Measurements from ENCODE around the gene GPR161.

GPR161 gene

DNA sequence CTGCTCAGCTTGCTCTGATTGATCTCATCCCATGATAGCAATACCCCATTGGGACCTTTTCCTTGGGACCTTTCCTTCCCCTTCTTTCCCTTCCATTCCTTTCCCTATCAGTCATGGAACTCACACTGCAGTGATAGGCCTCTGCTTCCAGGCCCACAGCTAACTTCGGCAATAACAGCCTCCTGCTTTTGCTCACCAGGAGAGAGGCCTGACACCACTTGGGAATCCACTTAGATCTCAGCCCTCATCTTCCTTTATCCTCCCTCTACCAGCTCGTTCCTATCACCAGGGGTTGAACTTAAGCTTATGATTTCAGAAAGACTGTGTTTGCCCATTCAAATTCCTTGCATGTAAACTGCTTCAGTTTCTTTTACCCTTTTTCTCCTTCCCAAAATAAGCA, 31.1 kb upstream of the GPR161 start:
- H3K79me2 ChIP-seq = no peaks in the 10 kb centered on the region
- no peaks in the 10 kb centered on the region for H3K9me3 ChIP-seq (ENCODE audit: control insufficient read depth, low read length)
- H3K36me3 ChIP-seq (ENCODE audit: control insufficient read depth, insufficient read depth, low read length) = no peaks in the 10 kb centered on the region
- H3K27ac ChIP-seq = no peak overlapping the region
- no peaks in the 10 kb centered on the region for H3K4me1 ChIP-seq
- no peaks in the 10 kb centered on the region for H3K27me3 ChIP-seq (ENCODE audit: control insufficient read depth, insufficient read depth, low read length)
- H3K4me2 ChIP-seq (ENCODE audit: low read length) = no peak overlapping the region
- no peak overlapping the region for H3K4me3 ChIP-seq (ENCODE audit: low read depth, low read length)
- no peak overlapping the region for H3K9ac ChIP-seq
- TF ChIP-seq, protein P1, sequence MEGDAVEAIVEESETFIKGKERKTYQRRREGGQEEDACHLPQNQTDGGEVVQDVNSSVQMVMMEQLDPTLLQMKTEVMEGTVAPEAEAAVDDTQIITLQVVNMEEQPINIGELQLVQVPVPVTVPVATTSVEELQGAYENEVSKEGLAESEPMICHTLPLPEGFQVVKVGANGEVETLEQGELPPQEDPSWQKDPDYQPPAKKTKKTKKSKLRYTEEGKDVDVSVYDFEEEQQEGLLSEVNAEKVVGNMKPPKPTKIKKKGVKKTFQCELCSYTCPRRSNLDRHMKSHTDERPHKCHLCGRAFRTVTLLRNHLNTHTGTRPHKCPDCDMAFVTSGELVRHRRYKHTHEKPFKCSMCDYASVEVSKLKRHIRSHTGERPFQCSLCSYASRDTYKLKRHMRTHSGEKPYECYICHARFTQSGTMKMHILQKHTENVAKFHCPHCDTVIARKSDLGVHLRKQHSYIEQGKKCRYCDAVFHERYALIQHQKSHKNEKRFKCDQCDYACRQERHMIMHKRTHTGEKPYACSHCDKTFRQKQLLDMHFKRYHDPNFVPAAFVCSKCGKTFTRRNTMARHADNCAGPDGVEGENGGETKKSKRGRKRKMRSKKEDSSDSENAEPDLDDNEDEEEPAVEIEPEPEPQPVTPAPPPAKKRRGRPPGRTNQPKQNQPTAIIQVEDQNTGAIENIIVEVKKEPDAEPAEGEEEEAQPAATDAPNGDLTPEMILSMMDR (IDR thresholded peaks at IDR 0.05) = no peak
- H2AFZ ChIP-seq = peak overlapping the region; percentile 5

DNA sequence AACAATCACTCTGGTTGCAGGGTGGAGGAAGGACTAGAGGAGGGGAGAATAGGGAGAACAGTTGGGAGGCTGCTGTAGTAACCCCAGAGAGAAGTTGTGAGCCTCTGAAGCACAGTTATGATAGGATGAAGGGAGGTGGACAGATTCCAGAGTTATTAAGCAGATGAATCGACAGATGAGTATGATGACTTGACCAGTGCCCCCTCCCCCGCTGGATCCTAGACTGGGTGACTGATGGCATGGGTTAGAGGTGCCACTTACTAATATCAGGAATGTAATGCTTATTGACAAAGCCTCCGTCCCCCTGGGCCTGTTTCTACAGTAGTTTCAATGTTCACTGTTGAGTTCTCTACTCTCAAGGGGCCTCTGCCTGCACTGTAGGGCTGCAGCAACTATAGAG, 28.0 kb upstream of the GPR161 start:
- no peak overlapping the region for H3K9ac ChIP-seq
- H3K9me3 ChIP-seq (ENCODE audit: control insufficient read depth, low read length) = no peaks in the 10 kb centered on the region
- no peaks in the 10 kb centered on the region for H3K4me1 ChIP-seq
- H3K79me2 ChIP-seq = no peaks in the 10 kb centered on the region
- no peak overlapping the region for H3K4me3 ChIP-seq (ENCODE audit: low read depth, low read length)
- no peak overlapping the region for H3K27ac ChIP-seq
- no peaks in the 10 kb centered on the region for H3K27me3 ChIP-seq (ENCODE audit: control insufficient read depth, insufficient read depth, low read length)
- TF ChIP-seq, protein P1 (IDR thresholded peaks at IDR 0.05) = no peak
- H2AFZ ChIP-seq = no peak overlapping the region
- H3K36me3 ChIP-seq (ENCODE audit: control insufficient read depth, insufficient read depth, low read length) = no peaks in the 10 kb centered on the region
- H3K4me2 ChIP-seq (ENCODE audit: low read length) = no peak overlapping the region

DNA sequence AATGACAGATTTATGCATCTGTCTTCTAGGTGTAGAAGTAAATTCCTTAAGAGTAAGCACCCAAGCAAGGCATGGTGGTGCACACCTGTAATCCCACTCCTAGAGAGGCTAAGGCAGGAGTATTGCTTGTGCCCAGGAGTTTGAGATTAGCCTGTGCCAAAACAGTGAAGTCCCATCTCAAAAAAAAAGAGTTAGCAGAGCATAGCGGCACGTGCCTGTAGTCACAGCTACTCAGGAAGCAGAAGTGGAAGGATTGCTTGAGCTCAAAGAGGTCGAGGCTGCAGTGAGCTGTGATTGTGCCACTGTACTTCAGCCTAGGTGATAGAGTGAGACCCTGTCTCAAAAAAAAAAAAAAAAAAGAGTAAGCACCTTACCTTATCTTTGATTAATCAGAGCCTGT, 26.9 kb upstream of the GPR161 start:
- Histone ChIP-seq H3K9me3 (ENCODE audit: control insufficient read depth, low read length) (no peaks in the 10 kb centered on the region), H3K9ac (no peak overlapping the region), H3K79me2 (no peaks in the 10 kb centered on the region), H3K36me3 (ENCODE audit: control insufficient read depth, insufficient read depth, low read length) (no peaks in the 10 kb centered on the region), H3K4me2 (ENCODE audit: low read length) (no peak overlapping the region), H3K27ac (no peak overlapping the region), H3K27me3 (ENCODE audit: control insufficient read depth, insufficient read depth, low read length) (no peaks in the 10 kb centered on the region), H2AFZ (no peak overlapping the region), H3K4me1 (no peaks in the 10 kb centered on the region), H3K4me3 (ENCODE audit: low read depth, low read length) (no peak overlapping the region)
- TF ChIP-seq, protein P1 (IDR thresholded peaks at IDR 0.05) = no peak

DNA sequence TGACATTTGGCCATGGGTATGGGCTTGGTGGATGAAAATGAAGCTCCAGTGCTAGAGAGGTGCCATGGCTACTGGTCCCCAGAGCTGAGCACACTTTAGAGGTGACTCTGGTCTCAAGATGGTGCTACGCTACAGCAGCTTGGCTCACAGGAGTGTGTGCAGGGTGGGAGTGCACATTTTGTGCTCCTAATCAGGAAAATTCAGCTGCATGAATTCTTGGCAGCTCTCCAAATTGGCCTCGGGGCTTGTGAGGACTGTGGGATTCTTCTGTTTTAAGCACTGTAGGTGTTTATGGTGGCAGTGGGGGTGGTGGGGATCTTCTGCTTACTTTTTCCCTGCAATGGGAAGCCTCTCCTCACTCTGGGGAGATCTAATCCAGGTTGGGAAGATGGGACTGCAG, 24.7 kb upstream of the GPR161 start:
- Histone ChIP-seq H3K36me3 (ENCODE audit: control insufficient read depth, insufficient read depth, low read length) (no peaks in the 10 kb centered on the region), H3K4me2 (ENCODE audit: low read length) (no peak overlapping the region), H3K4me1 (no peaks in the 10 kb centered on the region), H3K9ac (no peak overlapping the region), H3K9me3 (ENCODE audit: control insufficient read depth, low read length) (no peaks in the 10 kb centered on the region), H3K27me3 (ENCODE audit: control insufficient read depth, insufficient read depth, low read length) (no peaks in the 10 kb centered on the region), H3K4me3 (ENCODE audit: low read depth, low read length) (no peak overlapping the region), H2AFZ (no peak overlapping the region), H3K79me2 (no peaks in the 10 kb centered on the region), H3K27ac (no peak overlapping the region)
- TF ChIP-seq, protein P1 (IDR thresholded peaks at IDR 0.05) = no peak

DNA sequence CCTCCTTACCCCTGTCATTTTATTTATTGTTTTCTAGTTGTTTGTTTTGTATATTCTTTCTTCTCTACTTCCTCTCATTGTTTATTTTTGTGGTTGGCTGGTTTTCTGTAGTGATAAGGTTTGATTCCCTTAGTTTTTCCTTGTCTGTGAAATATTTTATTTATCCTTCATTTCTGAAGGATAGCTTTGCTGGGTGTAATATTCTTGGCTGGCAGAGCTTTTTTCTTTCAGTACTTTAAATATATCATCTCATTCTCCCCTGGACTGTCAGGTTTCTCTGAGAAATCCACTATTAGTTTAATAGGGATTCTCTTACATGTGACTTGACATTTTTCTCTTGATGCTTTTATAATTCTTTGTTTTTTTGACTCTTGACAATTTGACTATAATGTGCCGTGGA, 23.2 kb upstream of the GPR161 start:
- Histone ChIP-seq H3K4me2 (ENCODE audit: low read length) (no peak overlapping the region), H3K27me3 (ENCODE audit: control insufficient read depth, insufficient read depth, low read length) (no peaks in the 10 kb centered on the region), H2AFZ (no peak overlapping the region), H3K79me2 (no peaks in the 10 kb centered on the region), H3K27ac (no peak overlapping the region), H3K9ac (no peak overlapping the region), H3K4me3 (ENCODE audit: low read depth, low read length) (no peak overlapping the region), H3K36me3 (ENCODE audit: control insufficient read depth, insufficient read depth, low read length) (no peaks in the 10 kb centered on the region), H3K4me1 (no peaks in the 10 kb centered on the region), H3K9me3 (ENCODE audit: control insufficient read depth, low read length) (no peaks in the 10 kb centered on the region)
- TF ChIP-seq, protein P1 (IDR thresholded peaks at IDR 0.05) = no peak
